NCI-H526 treated with DMSO at 0.1 percent for 48 hours (cell line): Measurements from ENCODE around the gene CACNA1D.

ENCODE experiments used
- DNase-seq: peaks from one replicate; lab custom pipeline; 2025; lab: John Stamatoyannopoulos, UW

Gene CACNA1D

DNA sequence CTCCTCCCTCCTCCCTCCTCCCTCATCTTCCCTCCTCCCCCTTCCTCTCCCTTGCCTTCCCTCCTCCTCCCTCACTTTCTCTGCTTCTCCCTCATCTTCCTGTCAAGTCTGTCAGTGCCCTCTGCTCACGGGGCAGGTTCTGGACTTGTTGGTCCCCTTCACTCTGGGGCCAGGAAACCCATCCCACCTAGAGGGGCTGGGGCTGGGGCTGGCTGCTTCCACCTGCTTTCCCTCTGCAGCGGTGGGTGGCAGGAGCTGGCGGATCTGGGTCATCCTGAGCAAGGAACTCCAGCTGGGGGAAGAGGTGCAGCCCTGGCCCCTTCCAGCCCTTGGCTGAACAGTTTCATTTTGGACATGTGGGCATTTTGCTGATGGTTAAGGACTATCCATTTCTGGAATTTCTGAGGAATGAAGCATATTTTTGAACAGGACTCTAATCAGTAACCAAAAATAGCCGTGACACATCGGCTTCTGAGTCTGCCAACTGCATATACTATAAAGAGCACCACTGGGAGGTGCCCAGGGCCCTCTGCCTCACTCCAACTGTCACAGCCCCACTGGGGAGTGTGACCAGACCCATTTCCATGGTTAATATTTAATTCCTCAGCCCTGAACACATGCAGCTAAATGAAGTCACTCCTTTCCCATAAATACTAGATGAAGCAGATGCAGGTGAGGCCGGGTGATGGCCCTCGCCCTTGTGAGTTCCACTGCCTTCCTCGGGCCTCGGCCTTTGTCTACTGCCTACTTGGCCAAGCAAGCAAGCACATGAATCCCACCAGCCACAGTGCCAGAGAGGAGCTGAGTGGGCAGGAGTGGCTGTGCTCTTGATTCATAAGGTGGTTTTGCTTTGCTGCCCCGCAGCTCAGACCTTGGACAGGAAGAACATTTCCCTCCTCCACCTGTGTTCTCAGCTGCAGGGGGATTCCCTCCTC is 312.0 kb downstream of the CACNA1D start:
- DNase-seq: no peak

- DNase-seq: no peak
Observed at GRCh38 chr3:53807117-53807810, 312.9 kb downstream of the CACNA1D start.

DNA sequence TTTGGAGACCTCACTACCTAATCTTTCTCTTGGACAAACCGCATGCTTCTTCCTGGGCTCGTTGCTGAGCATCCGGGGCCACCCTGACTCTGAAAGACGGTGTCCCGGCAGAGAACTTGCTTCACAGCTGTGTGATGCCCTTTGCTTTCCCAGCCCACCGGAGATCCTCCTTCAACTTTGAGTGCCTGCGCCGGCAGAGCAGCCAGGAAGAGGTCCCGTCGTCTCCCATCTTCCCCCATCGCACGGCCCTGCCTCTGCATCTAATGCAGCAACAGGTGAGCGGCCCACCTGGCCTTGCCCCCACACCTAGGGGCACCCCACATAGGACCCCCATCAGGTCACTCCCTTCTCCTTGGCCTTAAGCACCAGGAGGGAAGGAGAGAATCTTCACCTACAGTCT is 314.1 kb downstream of the CACNA1D start:
- DNase-seq: no peak

- DNase-seq: no peak
Observed at GRCh38 chr3:53809267-53809666, 314.9 kb downstream of the CACNA1D start.

DNA sequence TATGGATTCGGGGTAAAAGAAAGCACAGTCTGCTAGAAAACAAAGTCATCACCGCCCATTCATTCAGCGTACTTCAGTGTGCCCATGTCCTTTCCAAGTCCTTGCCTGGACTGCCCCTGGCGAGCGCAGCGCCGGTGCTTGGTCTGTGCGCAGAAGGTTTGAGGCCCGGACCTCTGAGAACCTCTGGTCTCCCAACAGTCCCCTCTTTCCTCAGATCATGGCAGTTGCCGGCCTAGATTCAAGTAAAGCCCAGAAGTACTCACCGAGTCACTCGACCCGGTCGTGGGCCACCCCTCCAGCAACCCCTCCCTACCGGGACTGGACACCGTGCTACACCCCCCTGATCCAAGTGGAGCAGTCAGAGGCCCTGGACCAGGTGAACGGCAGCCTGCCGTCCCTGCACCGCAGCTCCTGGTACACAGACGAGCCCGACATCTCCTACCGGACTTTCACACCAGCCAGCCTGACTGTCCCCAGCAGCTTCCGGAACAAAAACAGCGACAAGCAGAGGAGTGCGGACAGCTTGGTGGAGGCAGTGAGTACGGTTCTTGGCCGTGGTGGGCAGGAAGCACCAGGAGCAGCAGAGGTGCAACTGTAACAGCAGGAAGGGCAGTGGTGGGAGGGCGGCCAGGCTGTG is 315.5 kb downstream of the CACNA1D start:
- DNase-seq: no peak

DNA sequence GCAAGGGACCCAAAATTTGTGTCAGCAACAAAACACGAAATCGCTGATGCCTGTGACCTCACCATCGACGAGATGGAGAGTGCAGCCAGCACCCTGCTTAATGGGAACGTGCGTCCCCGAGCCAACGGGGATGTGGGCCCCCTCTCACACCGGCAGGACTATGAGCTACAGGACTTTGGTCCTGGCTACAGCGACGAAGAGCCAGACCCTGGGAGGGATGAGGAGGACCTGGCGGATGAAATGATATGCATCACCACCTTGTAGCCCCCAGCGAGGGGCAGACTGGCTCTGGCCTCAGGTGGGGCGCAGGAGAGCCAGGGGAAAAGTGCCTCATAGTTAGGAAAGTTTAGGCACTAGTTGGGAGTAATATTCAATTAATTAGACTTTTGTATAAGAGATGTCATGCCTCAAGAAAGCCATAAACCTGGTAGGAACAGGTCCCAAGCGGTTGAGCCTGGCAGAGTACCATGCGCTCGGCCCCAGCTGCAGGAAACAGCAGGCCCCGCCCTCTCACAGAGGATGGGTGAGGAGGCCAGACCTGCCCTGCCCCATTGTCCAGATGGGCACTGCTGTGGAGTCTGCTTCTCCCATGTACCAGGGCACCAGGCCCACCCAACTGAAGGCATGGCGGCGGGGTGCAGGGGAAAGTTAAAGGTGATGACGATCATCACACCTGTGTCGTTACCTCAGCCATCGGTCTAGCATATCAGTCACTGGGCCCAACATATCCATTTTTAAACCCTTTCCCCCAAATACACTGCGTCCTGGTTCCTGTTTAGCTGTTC is 316.9 kb downstream of the CACNA1D start:
- no peak for DNase-seq

- DNase-seq: no peak
Observed at GRCh38 chr3:53812434-53812833, 318.0 kb downstream of the CACNA1D start.

GRCh38 chr3:53813229-53813628 is 318.8 kb downstream of the CACNA1D start:
- no peak for DNase-seq

- DNase-seq: no peak
Observed at GRCh38 chr3:53813876-53814275, 319.5 kb downstream of the CACNA1D start.

DNA sequence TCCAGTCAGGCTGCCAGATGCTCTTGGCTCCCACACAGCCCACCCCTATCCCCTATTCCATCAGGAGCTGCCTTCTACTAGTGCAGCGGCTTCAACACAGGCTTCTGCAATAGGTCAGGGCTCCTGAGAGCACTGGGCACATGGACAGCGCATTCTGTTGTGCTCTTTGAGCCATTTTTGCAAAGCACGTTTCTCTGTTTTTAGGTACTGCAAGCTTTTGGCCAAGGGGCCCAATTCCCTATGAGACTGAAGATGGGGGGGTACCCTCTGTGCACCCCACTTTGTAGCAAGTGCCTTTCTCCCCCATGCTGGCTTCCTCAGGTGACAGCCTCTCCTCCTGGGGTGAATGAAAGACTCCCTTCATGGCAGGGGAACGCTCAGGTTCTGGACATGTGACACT is 320.7 kb downstream of the CACNA1D start:
- no peak for DNase-seq

GRCh38 chr3:53815651-53816050 is 321.2 kb downstream of the CACNA1D start:
- no peak for DNase-seq

GRCh38 chr3:53816425-53816824 is 322.0 kb downstream of the CACNA1D start:
- no peak for DNase-seq

GRCh38 chr3:53817211-53817610 is 322.8 kb downstream of the CACNA1D start:
- DNase-seq: no peak

DNA sequence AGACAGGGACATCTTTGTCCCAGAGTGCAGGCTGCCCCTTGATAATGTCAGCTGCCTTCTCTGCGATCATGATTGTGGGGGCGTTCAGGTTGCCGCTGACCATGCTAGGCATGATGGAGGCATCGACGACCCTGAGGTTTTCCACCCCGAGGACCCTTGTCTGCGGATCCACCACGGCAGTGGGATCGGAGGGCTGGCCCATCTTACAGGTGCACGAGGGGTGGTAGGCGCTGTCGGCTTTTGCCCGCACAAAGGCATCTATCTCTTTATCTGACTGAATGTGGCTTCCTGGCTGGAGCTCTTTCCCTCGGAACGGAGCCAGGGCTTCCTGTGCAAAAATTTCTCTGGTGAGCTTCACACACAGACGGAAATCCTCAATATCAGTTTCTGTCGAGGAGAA is 323.4 kb downstream of the CACNA1D start:
- DNase-seq: no peak

GRCh38 chr3:53818221-53819162 is 324.1 kb downstream of the CACNA1D start:
- no peak for DNase-seq

DNA sequence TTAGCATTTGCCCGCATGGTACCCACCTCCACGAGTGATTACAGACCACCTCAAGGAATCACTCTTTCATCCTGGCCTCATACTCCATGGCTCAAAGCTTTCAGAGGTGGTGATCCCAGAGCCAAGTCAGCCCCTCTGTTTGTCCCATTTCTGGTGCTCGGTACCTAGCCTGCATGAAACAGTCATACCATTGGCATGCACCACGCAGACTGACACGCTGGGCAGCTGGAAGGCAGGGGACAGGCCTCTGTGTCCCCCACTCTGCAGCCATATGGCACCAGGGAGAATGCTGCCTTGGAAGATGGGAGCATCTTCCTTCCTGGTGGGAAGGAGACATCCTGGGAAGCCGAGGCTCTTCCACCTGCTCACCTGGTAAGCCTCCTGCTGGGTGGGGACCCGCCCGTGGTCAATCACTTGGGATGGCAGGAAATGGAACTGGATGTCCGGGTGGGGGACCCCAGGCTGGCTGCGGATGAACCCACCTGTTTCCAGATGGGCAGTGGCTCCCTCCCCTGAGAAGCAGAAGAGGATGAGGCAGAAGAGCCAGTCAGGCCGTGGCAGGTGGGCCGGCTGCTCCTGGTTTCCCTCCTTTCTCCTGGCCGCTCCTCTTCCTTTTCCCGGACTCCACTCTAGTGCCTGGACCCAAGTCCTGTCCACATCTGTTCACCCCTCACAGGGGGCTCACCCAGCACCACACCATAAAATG is 324.9 kb downstream of the CACNA1D start:
- DNase-seq: no peak

GRCh38 chr3:53820084-53820483 is 325.7 kb downstream of the CACNA1D start:
- no peak for DNase-seq

DNA sequence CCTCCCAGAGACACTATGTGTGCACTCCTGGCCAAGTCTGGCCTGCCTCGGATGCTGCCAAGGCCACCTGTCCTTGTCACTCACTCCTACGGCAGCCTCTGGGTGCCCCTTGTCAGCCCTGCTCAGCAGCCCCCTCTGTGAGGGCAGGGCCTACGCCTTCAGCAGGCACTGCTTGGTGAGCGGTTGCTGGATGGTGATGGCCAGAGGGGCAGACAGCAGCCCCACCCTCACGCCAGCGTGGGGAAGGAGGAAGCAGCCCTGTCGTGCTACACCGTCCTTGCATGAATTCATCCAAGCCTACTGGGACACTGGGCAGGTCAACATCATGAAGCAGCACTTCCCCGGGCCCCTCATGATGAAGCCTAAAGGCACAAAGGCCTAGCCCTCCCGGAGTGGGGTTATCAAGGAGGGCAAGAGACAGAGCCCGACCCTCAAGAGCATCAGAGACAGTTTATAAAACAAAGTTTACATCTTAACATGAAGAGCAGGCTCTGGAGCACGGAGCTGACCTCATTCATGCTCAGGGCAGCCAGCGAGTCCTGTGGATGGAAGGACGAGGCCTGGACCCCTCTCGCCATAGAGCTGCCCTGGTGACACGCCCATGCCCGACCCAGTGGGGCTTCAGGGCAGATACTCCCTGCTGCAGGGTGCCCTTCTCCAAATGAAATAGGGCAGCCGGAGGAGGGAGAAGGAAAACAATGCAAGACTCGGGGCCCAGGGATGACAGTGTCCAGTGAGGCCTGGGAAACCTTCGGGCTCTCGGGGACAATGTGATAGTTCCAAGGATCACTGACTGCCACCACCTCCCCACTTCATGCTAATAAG is 326.6 kb downstream of the CACNA1D start:
- no peak for DNase-seq

DNA sequence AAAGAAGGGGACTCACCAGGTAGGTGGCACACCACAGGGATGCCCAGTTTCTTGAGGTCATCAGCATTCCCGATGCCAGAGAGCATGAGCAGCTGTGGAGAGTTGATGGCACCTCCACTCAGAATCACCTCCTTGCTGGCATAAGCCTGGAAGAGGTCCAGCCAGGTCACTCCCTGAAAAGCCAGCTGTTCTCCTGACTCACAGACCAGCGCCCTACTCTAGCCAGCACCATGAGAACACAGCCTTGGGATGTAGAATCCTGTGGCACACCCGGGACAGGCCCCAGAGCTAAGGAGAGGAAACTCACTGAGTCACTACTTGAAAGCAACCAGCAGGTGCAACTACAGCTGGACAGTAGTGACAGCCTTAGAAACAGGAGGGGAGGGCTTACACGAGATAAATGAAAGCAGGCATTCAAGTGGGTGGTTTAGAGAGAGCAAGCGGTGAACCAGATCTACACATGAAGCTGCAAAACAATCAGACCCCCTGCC is 327.3 kb downstream of the CACNA1D start:
- DNase-seq: no peak
